Activated naive CD8-positive, alpha-beta T cell (primary cell): ENCODE measurements around the gene PKIG.

Source experiments
- H3K27ac Mint-ChIP-seq: one replicate; pipeline ENCODE4 v1.8.0; 2021; ENCODE audit warnings: mixed read lengths
- H3K27me3 Mint-ChIP-seq: one replicate; pipeline ENCODE4 v1.8.0; 2021; ENCODE audit warnings: mixed read lengths
- H3K36me3 Mint-ChIP-seq: one replicate; pipeline ENCODE4 v1.8.0; 2021; ENCODE audit warnings: mixed read lengths
- H3K4me1 Mint-ChIP-seq: one replicate; pipeline ENCODE4 v1.8.0; 2021; ENCODE audit warnings: low read depth, mixed read lengths
- H3K4me3 Mint-ChIP-seq: one replicate; pipeline ENCODE4 v1.8.0; 2021; ENCODE audit warnings: mild to moderate bottlenecking, mixed read lengths
- H3K9me3 Mint-ChIP-seq: one replicate; pipeline ENCODE4 v1.8.0; 2021; ENCODE audit warnings: low read depth, mixed read lengths

Gene PKIG

GRCh38 chr20:44658810-44659209 lies 76.4 kb downstream of the PKIG start:
- Mint-ChIP-seq H3K4me3 (no peak overlapping the region), H3K36me3 (no peaks in the 10 kb centered on the region), H3K4me1 (peaks cover 9% of the 10 kb centered on the region), H3K27me3 (no peaks in the 10 kb centered on the region), H3K9me3 (no peaks in the 10 kb centered on the region), H3K27ac (peak overlapping the region; percentile 34)

- H3K9me3 Mint-ChIP-seq, result no peaks in the 10 kb centered on the region
- H3K27ac Mint-ChIP-seq, result no peak overlapping the region
- peaks cover 11% of the 10 kb centered on the region for H3K4me1 Mint-ChIP-seq
- no peaks in the 10 kb centered on the region for H3K36me3 Mint-ChIP-seq
- H3K27me3 Mint-ChIP-seq, result no peaks in the 10 kb centered on the region
- H3K4me3 Mint-ChIP-seq, result no peak overlapping the region
Observed at GRCh38 chr20:44659931-44660330, 77.6 kb downstream of the PKIG start.

- H3K9me3 Mint-ChIP-seq, result no peaks in the 10 kb centered on the region
- no peak overlapping the region for H3K4me3 Mint-ChIP-seq
- no peak overlapping the region for H3K27ac Mint-ChIP-seq
- H3K36me3 Mint-ChIP-seq, result no peaks in the 10 kb centered on the region
- H3K4me1 Mint-ChIP-seq, result peaks cover 11% of the 10 kb centered on the region
- H3K27me3 Mint-ChIP-seq, result no peaks in the 10 kb centered on the region
Observed at GRCh38 chr20:44660581-44660980, 78.2 kb downstream of the PKIG start.

GRCh38 chr20:44662261-44662660 lies 79.9 kb downstream of the PKIG start:
- peaks cover 19% of the 10 kb centered on the region for H3K4me1 Mint-ChIP-seq
- no peaks in the 10 kb centered on the region for H3K27me3 Mint-ChIP-seq
- no peaks in the 10 kb centered on the region for H3K9me3 Mint-ChIP-seq
- H3K27ac Mint-ChIP-seq, result no peak overlapping the region
- H3K4me3 Mint-ChIP-seq, result no peak overlapping the region
- no peaks in the 10 kb centered on the region for H3K36me3 Mint-ChIP-seq

GRCh38 chr20:44664131-44664530 lies 81.8 kb downstream of the PKIG start:
- Mint-ChIP-seq H3K36me3 (no peaks in the 10 kb centered on the region), H3K9me3 (no peaks in the 10 kb centered on the region), H3K4me3 (no peak overlapping the region), H3K27ac (no peak overlapping the region), H3K27me3 (no peaks in the 10 kb centered on the region), H3K4me1 (peaks cover 26% of the 10 kb centered on the region)

GRCh38 chr20:44666066-44666465 lies 83.7 kb downstream of the PKIG start:
- no peak overlapping the region for H3K27ac Mint-ChIP-seq
- H3K9me3 Mint-ChIP-seq, result no peaks in the 10 kb centered on the region
- H3K4me3 Mint-ChIP-seq, result no peak overlapping the region

More at GRCh38 chr20:44666066-44666465, 83.7 kb downstream of the PKIG start:
- no peaks in the 10 kb centered on the region for H3K27me3 Mint-ChIP-seq
- H3K36me3 Mint-ChIP-seq, result no peaks in the 10 kb centered on the region
- H3K4me1 Mint-ChIP-seq, result peaks cover 25% of the 10 kb centered on the region
